BJ (cell line): ENCODE results near the gene MALRD1. TPM values are rescaled to one million over a fixed set of nuclear protein-coding genes. Genes with fewer than 3 reads are reported as not detected.

ENCODE experiments used
- CTCF ChIA-PET: fragments of 350-600 bp; formaldehyde crosslinking; extraction: SDS; loops from one replicate; lab custom pipeline; 2021; ENCODE audit warnings: antibody characterized with exemption, inconsistent platforms; lab: Yijun Ruan, JAX
- POLR2A ChIA-PET: fragments of 300-600 bp; sonication (Branson Sonifier 250); formaldehyde crosslinking; extraction: SDS; loops from one replicate; lab custom pipeline; 2021; ENCODE audit warnings: antibody characterized with exemption; lab: Charles Lee
- DNase-seq: peaks from one replicate; pipeline ENCODE4 v3.0.0-alpha.2; 2011; ENCODE audit warnings: low read depth
- H3K27me3 ChIP-seq: 2 replicates; pipeline ENCODE4 v1.6.0; 2011; ENCODE audit warnings: low read length; ENCODE audit not compliant: control insufficient read depth, insufficient read depth
- H3K36me3 ChIP-seq: 2 replicates; pipeline ENCODE4 v1.5.1; 2011; ENCODE audit warnings: low read length; ENCODE audit not compliant: control insufficient read depth, insufficient read depth
- H3K4me3 ChIP-seq: 2 replicates; pipeline ENCODE4 v1.5.1; 2011; ENCODE audit warnings: low read depth, mild to moderate bottlenecking, control low read depth, low read length
- CTCF ChIP-seq: IDR thresholded peaks from 2 replicates; pipeline ENCODE4 v1.5.1; 2011; ENCODE audit warnings: low read depth, mild to moderate bottlenecking, control low read depth, inconsistent platforms, low read length, moderate library complexity; ENCODE audit not compliant: insufficient read depth
- polyA plus RNA-seq: library from polyadenylated mRNA; depleted of rRNA; stranded (reverse); fragments of >200 nt; gene quantifications from 2 replicates; pipeline ENCODE4 v1.2.3, GENCODE V29; 2011

MALRD1 gene
- polyA plus RNA-seq, 1 experiment: not detected

GRCh38 chr10:19577807-19578206 lies 529.2 kb downstream of the MALRD1 start:
- H3K27me3 ChIP-seq: no peaks in the 10 kb centered on the region
- no peaks in the 10 kb centered on the region for H3K36me3 ChIP-seq
- TF ChIP-seq CTCF: no peak
- POLR2A ChIA-PET: no interaction called here
- H3K4me3 ChIP-seq: no peak overlapping the region
- CTCF ChIA-PET: interaction anchor here (1.0 kb wide), 1 partner anchor 30 kb away, joined by 3 read pairs; no protein-coding TSS in a partner anchor
- DNase-seq: no peak

GRCh38 chr10:19578571-19578970 lies 530.0 kb downstream of the MALRD1 start:
- no peaks in the 10 kb centered on the region for H3K27me3 ChIP-seq
- ChIA-PET CTCF (interaction anchor here (0.7 to 1.0 kb wide), 2 partner anchors 31 to 234 kb away, joined by 3 read pairs; no protein-coding TSS in a partner anchor), POLR2A (no interaction called here)
- H3K36me3 ChIP-seq: no peaks in the 10 kb centered on the region
- no peak overlapping the region for H3K4me3 ChIP-seq
- no peak for TF ChIP-seq CTCF
- no peak for DNase-seq

GRCh38 chr10:19579761-19580545 lies 531.4 kb downstream of the MALRD1 start:
- no peak for DNase-seq
- ChIA-PET POLR2A (no interaction called here), CTCF (no interaction called here)
- no peak for TF ChIP-seq CTCF
- no peaks in the 10 kb centered on the region for H3K27me3 ChIP-seq
- no peak overlapping the region for H3K4me3 ChIP-seq
- no peaks in the 10 kb centered on the region for H3K36me3 ChIP-seq

- Histone ChIP-seq H3K36me3 (no peaks in the 10 kb centered on the region), H3K4me3 (no peak overlapping the region), H3K27me3 (no peaks in the 10 kb centered on the region)
- no peak for DNase-seq
- no peak for TF ChIP-seq CTCF
- POLR2A ChIA-PET: no interaction called here
- CTCF ChIA-PET: no interaction called here
Observed at GRCh38 chr10:19580691-19581090, 532.1 kb downstream of the MALRD1 start.

GRCh38 chr10:19588608-19589007 lies 540.0 kb downstream of the MALRD1 start:
- Histone ChIP-seq H3K4me3 (no peak overlapping the region), H3K27me3 (no peaks in the 10 kb centered on the region), H3K36me3 (no peaks in the 10 kb centered on the region)
- no peak for DNase-seq
- no peak for TF ChIP-seq CTCF
- CTCF ChIA-PET: no interaction called here
- POLR2A ChIA-PET: no interaction called here
